K562 (cell line): ENCODE results near the gene MPIG6B. TPM values are rescaled to one million over a fixed set of nuclear protein-coding genes. Genes with fewer than 3 reads are reported as not detected.

Source experiments
- ATAC-seq: fragments of 200-7000 bp; cut with Tn5 transposase; 3 replicates; pipeline ENCODE4 v1.9.1; 2020; ENCODE audit warnings: moderate library complexity
- BruUV-seq: library from RNA; stranded (reverse); fragments of 400-500 nt; replicated peaks from 2 replicates; lab custom pipeline; 2021; lab: Mats Ljungman, UMichigan
- CTCF ChIA-PET: fragments of 300-600 bp; formaldehyde crosslinking; extraction: SDS; loops from one replicate; lab custom pipeline; 2021; ENCODE audit warnings: low intra/inter-chr PET ratio; lab: Yijun Ruan, JAX
- POLR2A ChIA-PET: fragments of 300-600, 350-650 bp; sonication (Branson Sonifier 250); formaldehyde crosslinking; extraction: SDS; loops from one replicate; lab custom pipeline; 2021; ENCODE audit warnings: antibody characterized with exemption, inconsistent platforms; lab: Yijun Ruan, JAX
- DNase-seq, 4 experiments: peaks; one replicate each; pipeline versions ENCODE4 v3.0.0 to v3.0.0-alpha.2; 2011 to 2018; ENCODE audit warnings: low spot score in 3 of 4, mixed read lengths in 3 of 4; ENCODE audit errors: extremely low read depth in 1 of 4
- FAIRE-seq: peaks from 2 replicates; lab custom pipeline; 2011; peaks lifted over from hg19 to GRCh38; lab: Jason Lieb, UNC
- H2AFZ ChIP-seq: 2 replicates; pipeline ENCODE4 v1.6.0; 2011; ENCODE audit warnings: low read depth, low read length, control low read depth, inconsistent platforms
- H3K27ac ChIP-seq: fragments of 200-600 bp; 3 replicates; pipeline ENCODE4 v1.8.0; 2011; ENCODE audit warnings: low read depth, mild to moderate bottlenecking, control low read depth, inconsistent platforms, low read length, moderate library complexity, mixed read lengths; ENCODE audit errors: extremely low read depth
- H3K27me3 ChIP-seq, 2 experiments: fragments of 300-600 bp in 1 of 2; 2 replicates in 1 of 2; 3 replicates in 1 of 2; pipeline versions ENCODE4 v1.6.0 to v1.8.0; 2011; ENCODE audit warnings: inconsistent platforms in 2 of 2, low read length in 2 of 2, mild to moderate bottlenecking in 1 of 2, mixed read lengths in 1 of 2, moderate library complexity in 1 of 2; ENCODE audit not compliant: control insufficient read depth in 2 of 2, insufficient read depth in 2 of 2
- H3K36me3 ChIP-seq: fragments of 300-600 bp; 3 replicates; pipeline ENCODE4 v1.8.0; 2011; ENCODE audit warnings: mild to moderate bottlenecking, low read length, inconsistent platforms; ENCODE audit not compliant: control insufficient read depth, insufficient read depth
- H3K4me1 ChIP-seq, 2 experiments: fragments of 200-600 bp in 1 of 2; replicated peaks in 1 of 2; 2 replicates in 1 of 2; 3 replicates in 1 of 2; pipeline versions ENCODE4 v1.5.1 to v1.8.0; 2011; ENCODE audit warnings: inconsistent platforms in 2 of 2, low read length in 2 of 2, mild to moderate bottlenecking in 1 of 2, mixed read lengths in 1 of 2, moderate library complexity in 1 of 2; ENCODE audit not compliant: control insufficient read depth in 2 of 2, insufficient read depth in 2 of 2
- H3K4me2 ChIP-seq: 2 replicates; pipeline ENCODE4 v1.6.1; 2011; ENCODE audit warnings: low read length, control low read depth, inconsistent platforms, mixed read lengths; ENCODE audit not compliant: insufficient read depth
- H3K4me3 ChIP-seq: fragments of 200-600 bp; sonication (generic), shearing (Covaris generic); 2 replicates; pipeline ENCODE4 v1.5.1; 2016; ENCODE audit warnings: control low read depth, inconsistent platforms
- H3K79me2 ChIP-seq: fragments of 200-600 bp; 3 replicates; pipeline ENCODE4 v1.8.0; 2011; ENCODE audit warnings: low read length, inconsistent platforms; ENCODE audit not compliant: control insufficient read depth, insufficient read depth
- H3K9ac ChIP-seq, 2 experiments: 2 replicates each; pipeline versions ENCODE4 v1.6.0 to v1.6.1; 2011; ENCODE audit warnings: low read depth in 2 of 2, low read length in 2 of 2, control low read depth in 1 of 2, inconsistent platforms in 1 of 2, mild to moderate bottlenecking in 1 of 2, mixed read lengths in 1 of 2; ENCODE audit not compliant: insufficient read depth in 1 of 2
- H3K9me1 ChIP-seq: one replicate; pipeline ENCODE4 v1.6.0; 2011; ENCODE audit warnings: inconsistent platforms, mild to moderate bottlenecking, low read length, moderate library complexity; ENCODE audit not compliant: control insufficient read depth, insufficient read depth
- H3K9me3 ChIP-seq: replicated peaks from 2 replicates; pipeline ENCODE4 v1.5.1; 2011; ENCODE audit warnings: low read depth, low read length, inconsistent platforms; ENCODE audit not compliant: control insufficient read depth, insufficient read depth
- H4K20me1 ChIP-seq: replicated peaks from 2 replicates; pipeline ENCODE4 v1.6.1; 2011; ENCODE audit warnings: low read length, inconsistent platforms, mixed read lengths; ENCODE audit not compliant: control insufficient read depth, insufficient read depth
- E2F8 ChIP-seq: fragments of 450-650 bp; IDR thresholded peaks from 2 replicates; pipeline ENCODE4 v1.7.1; 2018; ENCODE audit warnings: mild to moderate bottlenecking, low read depth; ENCODE audit not compliant: partially characterized antibody
- FOXK2 ChIP-seq, 2 experiments: fragments of 450-650 bp; IDR thresholded peaks in 1 of 2; conservative IDR thresholded peaks in 1 of 2; 2 replicates each; pipeline ENCODE4 v1.6.1; 2016; ENCODE audit warnings: low read depth in 2 of 2, mild to moderate bottlenecking in 1 of 2
- HNRNPUL1 ChIP-seq: fragments of 200-400 bp; formaldehyde crosslinking; IDR thresholded peaks from 2 replicates; pipeline ENCODE4 v1.6.1; 2017; ENCODE audit warnings: low read length
- KDM5B ChIP-seq: fragments of 200-600 bp; sonication (generic); IDR thresholded peaks from 2 replicates; pipeline ENCODE4 v1.6.1; 2012; ENCODE audit warnings: low read depth, mild to moderate bottlenecking, moderate library complexity, low read length, control low read depth, inconsistent platforms; ENCODE audit not compliant: insufficient replicate concordance
- LARP7 ChIP-seq: fragments of 450-650 bp; IDR thresholded peaks from 2 replicates; pipeline ENCODE4 v1.6.1; 2016
- MEIS2 ChIP-seq: fragments of 450-650 bp; IDR thresholded peaks from 2 replicates; pipeline ENCODE4 v1.6.1; 2014; ENCODE audit warnings: mild to moderate bottlenecking; ENCODE audit not compliant: partially characterized antibody
- PHF20 ChIP-seq: fragments of 450-650 bp; IDR thresholded peaks from 2 replicates; pipeline ENCODE4 v1.6.1; 2018; ENCODE audit not compliant: partially characterized antibody
- SAP30 ChIP-seq: fragments of 200-600 bp; sonication (generic); IDR thresholded peaks from 2 replicates; pipeline ENCODE4 v1.6.1; 2012; ENCODE audit warnings: borderline replicate concordance, low read depth, mild to moderate bottlenecking, moderate library complexity, low read length, control low read depth, inconsistent platforms; ENCODE audit not compliant: insufficient read depth, poor library complexity, severe bottlenecking
- ZEB2 ChIP-seq: fragments of 450-650 bp; IDR thresholded peaks from 2 replicates; pipeline ENCODE4 v1.6.1; 2016
- ZNF217 ChIP-seq: sonication (generic); formaldehyde crosslinking; IDR thresholded peaks from 2 replicates; pipeline ENCODE4 v1.8.0; 2022; ENCODE audit warnings: mild to moderate bottlenecking, missing genetic modification reagents
- ZNF444 ChIP-seq: fragments of 250-450 bp; sonication (Bioruptor Pico); IDR thresholded peaks from 2 replicates; pipeline ENCODE4 v1.4.0; 2020; ENCODE audit warnings: mild to moderate bottlenecking, moderate library complexity
- ZNF644 ChIP-seq: fragments of 200-800 bp; sonication (Bioruptor generic); IDR thresholded peaks from 2 replicates; pipeline ENCODE4 v1.6.1; 2016; ENCODE audit warnings: low read depth, missing genetic modification characterization, missing compliant biosample characterization
- WGBS: fragments of 100-300 bp; shearing (Covaris generic); methylation state at CpG from one replicate; pipeline ENCODE4 v1.1.6; 2016; ENCODE audit warnings: low coverage, mixed read lengths; ENCODE audit not compliant: insufficient coverage; ENCODE audit errors: missing lambda C conversion rate; 5-methylcytosine and 5-hydroxymethylcytosine counted together
- in situ Hi-C: fragments of 300-500 bp; cut with MboI; formaldehyde crosslinking; loops from 4 replicates; pipeline ENCODE4 v1.15.0; 2018; ENCODE audit warnings: inconsistent platforms, mixed read lengths
- intact Hi-C: fragments of 100-400 bp; cut with micrococcal nuclease; formaldehyde crosslinking; loops from 2 replicates; pipeline ENCODE4 v1.14.2; 2022
- polyA plus RNA-seq, 8 experiments: library from polyadenylated mRNA; depleted of rRNA in 4 of 8; stranded (reverse) in 5 of 8; unstranded in 3 of 8; fragments of >200 nt; fragmentation: Nextera tagmentation in 2 of 8; fragmentation: Illumina TruSeq in 1 of 8; extraction: Ambion mirVana in 2 of 8; extraction: Trizol in 1 of 8; gene quantifications; 2 replicates each; pipeline versions ENCODE4 v1.2.1 to v1.2.3, GENCODE V29; 2011 to 2014; ENCODE audit warnings: inconsistent platforms in 1 of 8, missing spikeins in 1 of 8
- total RNA-seq, 7 experiments: library from RNA; depleted of rRNA in 6 of 7; stranded (reverse); fragments of >200 nt in 6 of 7; fragmentation: Illumina TruSeq in 2 of 7; extraction: Trizol in 2 of 7; gene quantifications; 2 replicates each; pipeline versions ENCODE4 v1.2.1 to v1.2.3, GENCODE V29; 2011 to 2021; ENCODE audit warnings: low replicate concordance in 1 of 7
- TF ChIP-seq, protein P1 (sequence below): fragments of 450-650 bp; IDR thresholded peaks from 2 replicates; pipeline ENCODE4 v1.7.0; 2016; ENCODE audit warnings: borderline replicate concordance
- TF ChIP-seq, protein P2 (sequence below): sonication (generic); formaldehyde crosslinking; IDR thresholded peaks from 2 replicates; pipeline ENCODE4 v1.8.0; 2022; ENCODE audit warnings: mild to moderate bottlenecking, missing genetic modification reagents

Gene MPIG6B
- total and polyA plus RNA-seq, 9 of the 15 experiments (the other 6 are each of a cell fraction or from before 2014, with no cell fraction given) = 0.11 to 1.2 (median 0.28) TPM; not detected in 1

GRCh38 chr6:31676322-31676903 lies 46.8 kb upstream of the MPIG6B start:
- Histone ChIP-seq H3K4me3 (no peak overlapping the region), H3K4me1 (peaks cover 9 to 11% of the 10 kb centered on the region in 2 experiments), H3K9me3 (no peaks in the 10 kb centered on the region), H3K9me1 (no peaks in the 10 kb centered on the region), H3K27ac (no peak overlapping the region), H4K20me1 (no peaks in the 10 kb centered on the region), H2AFZ (peak overlapping the region; percentile 79), H3K4me2 (peak overlapping the region; percentile 39; the same call in 1 of the 2 replicates), H3K27me3 (no peaks in the 10 kb centered on the region), H3K36me3 (peaks cover 26% of the 10 kb centered on the region), H3K9ac (peak overlapping the region; percentile 16 to 70; a peak in 2 of 4 replicates), H3K79me2 (no peaks in the 10 kb centered on the region)
- WGBS = 38% methylated on average over 4 of the region's 4 CpGs
- no TSS peak for BruUV-seq
- POLR2A ChIA-PET = interaction anchor here (0.5 to 2.1 kb wide), 14 partner anchors 8 to 158 kb away, joined by 3 to 15 read pairs (median 6); partner anchors contain the start of genes C6orf47, CSNK2B and GPANK1
- CTCF ChIA-PET = interaction anchor here (0.5 kb wide), 1 partner anchor 11 kb away, joined by 5 read pairs; the partner anchor contains the start of gene CSNK2B
- in situ Hi-C loops = no loop called here
- ATAC-seq (peak; percentile 2; the same call in 2 of the 3 replicates), DNase-seq (no peak), FAIRE-seq (no peak)
- intact Hi-C loops = no loop called here
- TF ChIP-seq E2F8 (peak; percentile 4), PHF20 (no peak), KDM5B (peak; percentile 20), SAP30 (no peak), MEIS2 (no peak), ZNF444 (CRISPR knock-in tag) (no peak), FOXK2 (conservative IDR thresholded peaks at IDR 0.05 in 1 of 2, IDR thresholded peaks at IDR 0.05 in 1 of 2; ENCODE audit: low read depth in 2 of 2) (no peak), HNRNPUL1 (peak; percentile 60; the same call in 1 of the 2 replicates), ZNF217 (CRISPR knock-in tag) (no peak), LARP7 (0 out of 2 replicates have a peak, but pooled peaks have one; percentile 19), ZEB2 (no peak), ZNF644 (tag) (no peak)
- TF ChIP-seq, protein P1, sequence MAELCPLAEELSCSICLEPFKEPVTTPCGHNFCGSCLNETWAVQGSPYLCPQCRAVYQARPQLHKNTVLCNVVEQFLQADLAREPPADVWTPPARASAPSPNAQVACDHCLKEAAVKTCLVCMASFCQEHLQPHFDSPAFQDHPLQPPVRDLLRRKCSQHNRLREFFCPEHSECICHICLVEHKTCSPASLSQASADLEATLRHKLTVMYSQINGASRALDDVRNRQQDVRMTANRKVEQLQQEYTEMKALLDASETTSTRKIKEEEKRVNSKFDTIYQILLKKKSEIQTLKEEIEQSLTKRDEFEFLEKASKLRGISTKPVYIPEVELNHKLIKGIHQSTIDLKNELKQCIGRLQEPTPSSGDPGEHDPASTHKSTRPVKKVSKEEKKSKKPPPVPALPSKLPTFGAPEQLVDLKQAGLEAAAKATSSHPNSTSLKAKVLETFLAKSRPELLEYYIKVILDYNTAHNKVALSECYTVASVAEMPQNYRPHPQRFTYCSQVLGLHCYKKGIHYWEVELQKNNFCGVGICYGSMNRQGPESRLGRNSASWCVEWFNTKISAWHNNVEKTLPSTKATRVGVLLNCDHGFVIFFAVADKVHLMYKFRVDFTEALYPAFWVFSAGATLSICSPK = no peak
- TF ChIP-seq, protein P2, sequence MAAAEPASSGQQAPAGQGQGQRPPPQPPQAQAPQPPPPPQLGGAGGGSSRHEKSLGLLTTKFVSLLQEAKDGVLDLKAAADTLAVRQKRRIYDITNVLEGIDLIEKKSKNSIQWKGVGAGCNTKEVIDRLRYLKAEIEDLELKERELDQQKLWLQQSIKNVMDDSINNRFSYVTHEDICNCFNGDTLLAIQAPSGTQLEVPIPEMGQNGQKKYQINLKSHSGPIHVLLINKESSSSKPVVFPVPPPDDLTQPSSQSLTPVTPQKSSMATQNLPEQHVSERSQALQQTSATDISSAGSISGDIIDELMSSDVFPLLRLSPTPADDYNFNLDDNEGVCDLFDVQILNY (CRISPR knock-in tag) = 0 out of 2 replicates have a peak, but pooled peaks have one; percentile 29
